GM08714 (cell line): ENCODE results near the gene ZNF76.

Experiments
- H3K4me3 ChIP-seq: fragments of 200-500 bp; sonication (Bioruptor generic); 2 replicates; pipeline ENCODE4 v1.5.1; 2014; ENCODE audit warnings: mild to moderate bottlenecking, low read length, inconsistent platforms
- ZNF274 ChIP-seq: IDR thresholded peaks from 2 replicates; pipeline ENCODE4 v1.6.1; 2012; ENCODE audit warnings: mild to moderate bottlenecking, low read depth, low read length

ZNF76 gene

DNA sequence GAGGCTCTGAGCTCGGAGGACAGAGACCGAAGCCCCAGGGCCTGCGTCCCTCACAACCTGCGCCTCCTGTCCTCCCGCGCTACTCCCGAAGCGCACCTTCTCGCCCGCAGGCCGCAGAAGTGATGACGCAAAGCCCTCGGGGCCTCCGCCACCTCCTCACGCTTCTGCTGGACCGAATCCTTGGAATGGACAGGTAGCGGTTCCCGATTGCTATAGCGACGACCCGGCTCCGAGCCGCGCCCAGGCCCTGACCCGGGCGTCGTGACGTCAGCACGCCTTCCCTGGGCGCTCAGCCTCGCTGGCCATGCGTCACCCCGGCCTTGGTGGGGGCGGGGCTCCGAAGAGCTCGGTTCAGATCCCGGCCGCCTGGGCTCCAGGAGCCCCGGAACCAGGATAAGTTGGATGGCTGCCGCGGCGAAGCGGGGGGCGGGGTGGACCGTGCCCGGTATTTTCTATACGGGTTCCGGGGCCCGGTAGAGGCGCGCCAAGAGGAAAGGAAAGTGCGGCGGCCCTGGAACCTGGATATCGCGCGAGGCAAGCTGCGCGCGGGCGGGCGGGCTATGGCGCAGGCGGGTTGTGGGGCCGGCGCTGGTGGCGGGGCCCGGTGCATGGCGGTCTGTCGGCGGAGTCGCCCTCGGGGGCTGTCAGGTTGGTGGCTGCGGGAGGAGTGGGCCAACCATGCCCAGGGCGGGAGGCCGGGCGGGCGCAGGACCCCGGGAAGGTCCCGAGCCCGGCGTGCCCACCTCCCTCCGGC, at the start of gene ZNF76:
ZNF76 (plus strand) TSS at position 542 of the 754 bp plus-strand sequence. CDS start 21,417 bp downstream, outside the sequence.
- TF ChIP-seq ZNF274, result no peak
- H3K4me3 ChIP-seq, result peak within 1 kb of the TSS; percentile 79

DNA sequence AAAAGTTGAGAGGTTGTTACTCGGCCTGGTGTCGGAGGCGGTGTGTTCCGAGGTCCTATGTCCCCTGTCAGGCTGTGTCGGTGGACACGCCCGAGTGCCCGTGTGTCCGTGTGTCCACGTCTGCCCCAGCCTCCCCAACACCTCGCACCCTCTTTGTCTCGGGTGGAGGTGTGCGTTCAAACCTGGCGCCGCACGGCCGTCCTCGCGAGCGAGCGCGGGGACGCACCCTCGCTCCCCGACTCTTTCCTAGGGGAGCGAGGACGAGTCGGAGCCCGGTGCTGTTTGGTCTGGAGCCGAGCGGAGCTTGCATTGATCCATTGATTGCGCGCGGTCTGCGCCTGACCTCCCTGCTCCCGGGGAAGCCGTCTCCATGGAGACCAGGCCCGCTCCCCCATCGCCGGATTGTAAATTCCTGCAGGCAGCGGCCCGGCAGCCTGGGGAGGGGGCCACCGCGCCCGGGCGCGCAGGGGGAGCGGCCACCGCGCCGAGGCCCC, 46.2 kb upstream of the ZNF76 start:
- TF ChIP-seq ZNF274, result no peak
- peak overlapping the region; percentile 51; the same call in 1 of the 2 replicates for H3K4me3 ChIP-seq

DNA sequence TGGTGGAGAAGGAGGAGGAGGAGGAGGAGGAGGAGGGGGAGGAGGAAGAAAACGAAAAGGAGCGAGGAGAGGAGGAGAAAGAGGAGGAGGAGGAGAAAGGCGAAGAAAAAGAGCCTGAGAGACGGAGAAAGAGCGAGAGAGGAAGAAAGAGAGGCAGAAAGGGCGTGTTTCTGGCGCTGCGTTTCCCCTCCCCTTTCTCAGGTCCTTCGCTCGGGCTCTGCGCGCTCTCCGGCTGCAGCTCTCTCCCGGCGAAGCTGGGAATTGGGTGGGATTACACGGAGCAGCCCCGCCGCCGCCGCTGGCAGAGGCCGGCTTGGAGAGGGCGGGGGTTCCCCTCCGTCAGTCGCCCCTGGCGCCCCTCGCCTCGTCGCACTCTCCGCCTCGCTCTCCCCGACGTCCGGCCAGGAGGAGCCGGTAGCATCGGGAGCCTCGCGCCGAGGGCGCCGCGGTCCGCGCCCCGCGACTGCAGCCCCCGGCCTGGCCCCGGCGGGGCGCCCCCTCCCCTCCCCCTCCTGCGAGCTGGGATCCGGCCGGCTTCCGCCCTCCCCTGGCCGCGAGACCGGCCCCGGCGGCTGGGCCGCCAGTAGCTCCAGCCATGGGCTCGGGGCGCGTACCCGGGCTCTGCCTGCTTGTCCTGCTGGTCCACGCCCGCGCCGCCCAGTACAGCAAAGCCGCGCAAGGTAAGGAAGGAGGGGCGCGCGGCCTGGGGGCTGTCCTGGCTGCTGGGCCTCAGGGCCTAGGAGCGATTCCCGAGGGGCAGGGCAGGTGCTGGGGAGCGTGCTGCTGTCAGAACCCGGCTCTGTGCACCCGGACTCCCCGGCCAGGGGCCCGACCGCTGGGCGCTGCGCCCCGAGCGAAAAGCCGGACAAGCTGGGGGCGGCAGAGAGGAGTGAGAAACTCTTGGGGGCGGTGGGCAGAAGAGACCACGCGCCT, 45.4 kb upstream of the ZNF76 start, which contains the start of gene SCUBE3:
SCUBE3 (plus strand) TSS at position 133 of the 933 bp plus-strand sequence; CDS start at position 596, 463 bp downstream.
- TF ChIP-seq ZNF274, result no peak
- H3K4me3 ChIP-seq, result peak within 1 kb of the TSS; percentile 51; the same call in 1 of the 2 replicates

GRCh38 chr6:35214869-35215664, 44.5 kb upstream of the ZNF76 start:
- no peak overlapping the region for H3K4me3 ChIP-seq
- TF ChIP-seq ZNF274, result no peak

- no peak for TF ChIP-seq ZNF274
- H3K4me3 ChIP-seq, result no peak overlapping the region
These were observed 43.7 kb upstream of the ZNF76 start for GRCh38 chr6:35215665-35216411.

- no peak overlapping the region for H3K4me3 ChIP-seq
- no peak for TF ChIP-seq ZNF274
These were observed 43.2 kb upstream of the ZNF76 start for GRCh38 chr6:35216412-35216732.

- no peak overlapping the region for H3K4me3 ChIP-seq
- no peak for TF ChIP-seq ZNF274
These were observed 42.4 kb upstream of the ZNF76 start for GRCh38 chr6:35216851-35217811.

- H3K4me3 ChIP-seq, result no peak overlapping the region
- no peak for TF ChIP-seq ZNF274
These were observed 41.5 kb upstream of the ZNF76 start for GRCh38 chr6:35218021-35218420.

DNA sequence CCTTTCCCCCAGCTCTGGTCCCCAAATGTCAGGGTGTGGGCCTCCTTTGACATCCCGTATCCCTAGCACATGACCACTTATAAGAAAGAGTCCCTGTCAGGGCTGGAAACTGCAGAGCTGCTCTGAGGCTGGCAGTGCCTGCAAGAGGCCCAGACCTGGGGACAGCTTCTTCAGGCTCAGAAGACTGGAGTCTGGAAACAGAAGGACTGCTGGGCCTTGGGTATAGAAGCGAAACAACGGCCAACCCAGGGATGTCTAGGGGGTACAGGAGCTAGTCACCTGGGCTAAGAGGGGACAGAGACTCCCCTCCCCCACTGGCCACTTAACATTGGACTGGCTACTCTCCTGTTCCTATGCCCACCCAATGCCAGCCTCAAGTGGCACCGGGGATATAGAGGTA, 41.1 kb upstream of the ZNF76 start:
- H3K4me3 ChIP-seq, result no peak overlapping the region
- TF ChIP-seq ZNF274, result no peak

DNA sequence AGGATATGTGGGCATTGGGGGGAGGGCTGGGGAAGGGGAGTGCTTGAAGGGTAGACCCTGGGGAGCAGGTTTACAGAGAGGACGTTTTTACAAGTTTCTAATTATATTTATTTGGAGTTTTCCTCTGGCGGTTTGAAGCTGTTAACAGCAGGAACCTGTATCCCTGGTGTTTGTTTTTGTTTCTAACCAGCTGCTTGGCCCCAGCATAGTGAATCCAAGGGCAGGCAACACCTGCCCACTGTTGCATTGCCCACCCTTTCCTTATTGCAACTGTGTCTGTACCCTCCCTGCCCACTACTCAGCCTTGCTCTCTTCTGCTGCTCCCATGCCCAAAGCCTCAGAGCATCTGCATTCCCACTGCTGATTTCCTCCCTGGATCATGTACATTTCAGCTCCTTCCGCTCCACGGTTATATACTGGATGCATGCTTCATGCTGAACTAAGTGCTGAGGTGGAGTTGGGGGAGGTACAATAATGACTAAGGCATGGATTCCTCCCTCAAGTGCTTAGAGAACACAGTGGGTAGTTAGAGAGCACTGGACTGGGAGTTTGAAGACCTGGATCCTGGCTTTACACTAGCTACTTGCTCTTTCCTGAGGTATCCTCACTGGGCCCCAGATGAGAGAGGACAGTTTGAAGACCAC, 39.7 kb upstream of the ZNF76 start:
- H3K4me3 ChIP-seq, result no peak overlapping the region
- TF ChIP-seq ZNF274, result no peak

- H3K4me3 ChIP-seq, result no peak overlapping the region
- TF ChIP-seq ZNF274, result no peak
These were observed 38.8 kb upstream of the ZNF76 start for GRCh38 chr6:35220711-35221110.

- no peak overlapping the region for H3K4me3 ChIP-seq
- no peak for TF ChIP-seq ZNF274
These were observed 36.1 kb upstream of the ZNF76 start for GRCh38 chr6:35223396-35223795.
